ENCODE data around the gene MAJIN.

Gene MAJIN

DNA sequence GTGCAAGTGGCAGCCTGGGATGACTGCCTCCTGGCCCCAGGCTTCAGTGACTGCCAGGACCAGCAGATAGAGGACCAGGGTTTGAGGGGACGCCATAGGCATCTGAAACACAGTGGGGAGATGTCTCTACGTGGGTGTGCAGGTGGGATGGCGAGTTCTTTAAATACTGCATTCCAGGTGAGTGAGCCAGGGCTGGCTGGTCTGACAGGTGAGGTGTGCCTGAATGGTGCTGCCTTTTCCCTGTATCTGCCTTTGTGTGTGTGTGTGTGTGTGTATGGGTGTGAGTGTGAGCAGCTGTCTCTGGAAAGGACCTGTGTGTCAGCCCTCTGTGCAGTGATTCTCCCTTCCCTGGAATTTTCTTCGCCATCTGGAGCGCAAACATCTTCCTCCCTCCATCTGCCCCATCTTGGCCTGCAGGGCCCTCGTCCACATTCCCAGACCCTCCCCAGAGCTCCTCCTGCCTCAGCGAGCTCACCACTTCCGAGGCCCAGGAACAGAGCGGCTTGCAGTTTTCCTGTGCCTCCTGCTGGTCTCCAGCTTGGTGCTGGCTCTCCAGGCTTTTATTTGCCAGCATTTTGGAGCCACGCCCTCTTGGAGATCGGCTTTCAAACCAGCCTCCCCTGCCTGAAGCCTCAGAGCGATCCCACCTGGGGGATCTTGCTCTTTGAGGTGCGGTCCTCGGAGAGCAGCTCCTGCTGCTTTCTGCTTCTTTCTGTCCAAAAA, 36.4 kb downstream of the MAJIN start, which contains the start of gene GPHA2 (continued):
- TF ChIP-seq IKZF3 (tag by site-specific recombination; IDR thresholded peaks at IDR 0.05): no peak
- no peak for TF ChIP-seq MEIS1 (CRISPR knock-in tag; IDR thresholded peaks at IDR 0.05; ENCODE audit: borderline replicate concordance)
- no peak for TF ChIP-seq ZNF169 (tag by site-specific recombination; IDR thresholded peaks at IDR 0.05)
- no peak for TF ChIP-seq ZNF654 (tag by site-specific recombination; IDR thresholded peaks at IDR 0.05; ENCODE audit: low read depth)
- TF ChIP-seq ZBTB48 (tag by site-specific recombination; IDR thresholded peaks at IDR 0.05): no peak
- no peak for TF ChIP-seq ZNF658 (tag by site-specific recombination; IDR thresholded peaks at IDR 0.05)
- TF ChIP-seq, protein P1, sequence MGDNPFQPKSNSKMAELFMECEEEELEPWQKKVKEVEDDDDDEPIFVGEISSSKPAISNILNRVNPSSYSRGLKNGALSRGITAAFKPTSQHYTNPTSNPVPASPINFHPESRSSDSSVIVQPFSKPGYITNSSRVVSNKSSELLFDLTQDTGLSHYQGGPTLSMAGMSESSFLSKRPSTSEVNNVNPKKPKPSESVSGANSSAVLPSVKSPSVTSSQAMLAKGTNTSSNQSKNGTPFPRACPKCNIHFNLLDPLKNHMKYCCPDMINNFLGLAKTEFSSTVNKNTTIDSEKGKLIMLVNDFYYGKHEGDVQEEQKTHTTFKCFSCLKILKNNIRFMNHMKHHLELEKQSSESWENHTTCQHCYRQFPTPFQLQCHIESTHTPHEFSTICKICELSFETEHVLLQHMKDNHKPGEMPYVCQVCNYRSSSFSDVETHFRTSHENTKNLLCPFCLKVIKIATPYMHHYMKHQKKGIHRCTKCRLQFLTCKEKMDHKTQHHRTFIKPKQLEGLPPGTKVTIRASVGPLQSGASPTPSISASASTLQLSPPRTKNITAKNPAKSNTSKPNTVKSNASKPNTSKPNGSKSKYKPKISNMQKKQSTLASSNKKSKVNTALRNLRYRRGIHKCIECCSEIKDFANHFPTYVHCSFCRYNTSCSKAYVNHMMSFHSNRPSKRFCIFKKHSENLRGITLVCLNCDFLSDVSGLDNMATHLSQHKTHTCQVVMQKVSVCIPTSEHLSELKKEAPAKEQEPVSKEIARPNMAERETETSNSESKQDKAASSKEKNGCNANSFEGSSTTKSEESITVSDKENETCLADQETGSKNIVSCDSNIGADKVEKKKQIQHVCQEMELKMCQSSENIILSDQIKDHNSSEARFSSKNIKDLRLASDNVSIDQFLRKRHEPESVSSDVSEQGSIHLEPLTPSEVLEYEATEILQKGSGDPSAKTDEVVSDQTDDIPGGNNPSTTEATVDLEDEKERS (tag by site-specific recombination; IDR thresholded peaks at IDR 0.05): no peak
- no peak for TF ChIP-seq ZNF239 (tag by site-specific recombination; IDR thresholded peaks at IDR 0.05)
- no peak for TF ChIP-seq ZNF2 (tag by site-specific recombination; IDR thresholded peaks at IDR 0.05)
- TF ChIP-seq, protein P2, sequence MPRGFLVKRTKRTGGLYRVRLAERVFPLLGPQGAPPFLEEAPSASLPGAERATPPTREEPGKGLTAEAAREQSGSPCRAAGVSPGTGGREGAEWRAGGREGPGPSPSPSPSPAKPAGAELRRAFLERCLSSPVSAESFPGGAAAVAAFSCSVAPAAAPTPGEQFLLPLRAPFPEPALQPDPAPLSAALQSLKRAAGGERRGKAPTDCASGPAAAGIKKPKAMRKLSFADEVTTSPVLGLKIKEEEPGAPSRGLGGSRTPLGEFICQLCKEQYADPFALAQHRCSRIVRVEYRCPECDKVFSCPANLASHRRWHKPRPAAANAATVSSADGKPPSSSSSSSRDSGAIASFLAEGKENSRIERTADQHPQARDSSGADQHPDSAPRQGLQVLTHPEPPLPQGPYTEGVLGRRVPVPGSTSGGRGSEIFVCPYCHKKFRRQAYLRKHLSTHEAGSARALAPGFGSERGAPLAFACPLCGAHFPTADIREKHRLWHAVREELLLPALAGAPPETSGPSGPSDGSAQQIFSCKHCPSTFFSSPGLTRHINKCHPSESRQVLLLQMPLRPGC (tag by site-specific recombination; IDR thresholded peaks at IDR 0.05): no peak
- TF ChIP-seq ZNF354C (tag by site-specific recombination; IDR thresholded peaks at IDR 0.05; ENCODE audit: borderline replicate concordance, low read depth): no peak
- TF ChIP-seq, protein P3, sequence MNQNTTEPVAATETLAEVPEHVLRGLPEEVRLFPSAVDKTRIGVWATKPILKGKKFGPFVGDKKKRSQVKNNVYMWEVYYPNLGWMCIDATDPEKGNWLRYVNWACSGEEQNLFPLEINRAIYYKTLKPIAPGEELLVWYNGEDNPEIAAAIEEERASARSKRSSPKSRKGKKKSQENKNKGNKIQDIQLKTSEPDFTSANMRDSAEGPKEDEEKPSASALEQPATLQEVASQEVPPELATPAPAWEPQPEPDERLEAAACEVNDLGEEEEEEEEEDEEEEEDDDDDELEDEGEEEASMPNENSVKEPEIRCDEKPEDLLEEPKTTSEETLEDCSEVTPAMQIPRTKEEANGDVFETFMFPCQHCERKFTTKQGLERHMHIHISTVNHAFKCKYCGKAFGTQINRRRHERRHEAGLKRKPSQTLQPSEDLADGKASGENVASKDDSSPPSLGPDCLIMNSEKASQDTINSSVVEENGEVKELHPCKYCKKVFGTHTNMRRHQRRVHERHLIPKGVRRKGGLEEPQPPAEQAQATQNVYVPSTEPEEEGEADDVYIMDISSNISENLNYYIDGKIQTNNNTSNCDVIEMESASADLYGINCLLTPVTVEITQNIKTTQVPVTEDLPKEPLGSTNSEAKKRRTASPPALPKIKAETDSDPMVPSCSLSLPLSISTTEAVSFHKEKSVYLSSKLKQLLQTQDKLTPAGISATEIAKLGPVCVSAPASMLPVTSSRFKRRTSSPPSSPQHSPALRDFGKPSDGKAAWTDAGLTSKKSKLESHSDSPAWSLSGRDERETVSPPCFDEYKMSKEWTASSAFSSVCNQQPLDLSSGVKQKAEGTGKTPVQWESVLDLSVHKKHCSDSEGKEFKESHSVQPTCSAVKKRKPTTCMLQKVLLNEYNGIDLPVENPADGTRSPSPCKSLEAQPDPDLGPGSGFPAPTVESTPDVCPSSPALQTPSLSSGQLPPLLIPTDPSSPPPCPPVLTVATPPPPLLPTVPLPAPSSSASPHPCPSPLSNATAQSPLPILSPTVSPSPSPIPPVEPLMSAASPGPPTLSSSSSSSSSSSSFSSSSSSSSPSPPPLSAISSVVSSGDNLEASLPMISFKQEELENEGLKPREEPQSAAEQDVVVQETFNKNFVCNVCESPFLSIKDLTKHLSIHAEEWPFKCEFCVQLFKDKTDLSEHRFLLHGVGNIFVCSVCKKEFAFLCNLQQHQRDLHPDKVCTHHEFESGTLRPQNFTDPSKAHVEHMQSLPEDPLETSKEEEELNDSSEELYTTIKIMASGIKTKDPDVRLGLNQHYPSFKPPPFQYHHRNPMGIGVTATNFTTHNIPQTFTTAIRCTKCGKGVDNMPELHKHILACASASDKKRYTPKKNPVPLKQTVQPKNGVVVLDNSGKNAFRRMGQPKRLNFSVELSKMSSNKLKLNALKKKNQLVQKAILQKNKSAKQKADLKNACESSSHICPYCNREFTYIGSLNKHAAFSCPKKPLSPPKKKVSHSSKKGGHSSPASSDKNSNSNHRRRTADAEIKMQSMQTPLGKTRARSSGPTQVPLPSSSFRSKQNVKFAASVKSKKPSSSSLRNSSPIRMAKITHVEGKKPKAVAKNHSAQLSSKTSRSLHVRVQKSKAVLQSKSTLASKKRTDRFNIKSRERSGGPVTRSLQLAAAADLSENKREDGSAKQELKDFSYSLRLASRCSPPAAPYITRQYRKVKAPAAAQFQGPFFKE (tag by site-specific recombination; IDR thresholded peaks at IDR 0.05; ENCODE audit: borderline replicate concordance): no peak
- no peak for TF ChIP-seq ZSCAN30 (tag by site-specific recombination; IDR thresholded peaks at IDR 0.05)
- TF ChIP-seq ZBTB8A (tag by site-specific recombination; IDR thresholded peaks at IDR 0.05): no peak
- no peak for TF ChIP-seq ZNF558 (tag by site-specific recombination; IDR thresholded peaks at IDR 0.05)
- TF ChIP-seq ZNF677 (tag by site-specific recombination; IDR thresholded peaks at IDR 0.05): no peak
- no peak for TF ChIP-seq ZNF670 (tag by site-specific recombination; IDR thresholded peaks at IDR 0.05; ENCODE audit: low read depth)
- TF ChIP-seq FEZF1 (tag by site-specific recombination; IDR thresholded peaks at IDR 0.05): no peak
- no peak for TF ChIP-seq EGR2 (tag by site-specific recombination; IDR thresholded peaks at IDR 0.05; ENCODE audit: low read depth)
- no peak for TF ChIP-seq ZNF404 (tag by site-specific recombination; IDR thresholded peaks at IDR 0.05)
- TF ChIP-seq ZBTB21 (tag by site-specific recombination; IDR thresholded peaks at IDR 0.05): no peak
- no peak for TF ChIP-seq YY2 (tag by site-specific recombination; IDR thresholded peaks at IDR 0.05)
- no peak for TF ChIP-seq ZNF830 (tag by site-specific recombination; IDR thresholded peaks at IDR 0.05; ENCODE audit: low read depth)
- no peak for TF ChIP-seq ZSCAN18 (tag by site-specific recombination; IDR thresholded peaks at IDR 0.05)
- TF ChIP-seq ZNF626 (tag by site-specific recombination; IDR thresholded peaks at IDR 0.05): no peak
- peak; percentile 44; the same call in 1 of the 2 replicates for TF ChIP-seq ZNF600 (tag by site-specific recombination; IDR thresholded peaks at IDR 0.05)
- 0 out of 2 replicates have a peak, but pooled peaks have one; percentile 25 for TF ChIP-seq KLF1 (tag by site-specific recombination; IDR thresholded peaks at IDR 0.05)
- no peak for TF ChIP-seq ZNF664 (tag by site-specific recombination; IDR thresholded peaks at IDR 0.05)

Measured in HEK293 (cell line).